Duodenal mucosa (tissue), 2 donors: ENCODE results near the gene ARID3C.

ENCODE experiments used
- H3K27ac ChIP-seq: one replicate; pipeline ENCODE4 v1.7.0; 2013; ENCODE audit warnings: low read depth, low read length
- H3K27me3 ChIP-seq, 2 donors: one replicate each; pipeline ENCODE4 v1.7.0; 2013; ENCODE audit warnings: low read length in 2 of 2, control low read depth in 1 of 2; ENCODE audit not compliant: insufficient read depth in 2 of 2, control insufficient read depth in 1 of 2
- H3K36me3 ChIP-seq, 2 donors: one replicate each; pipeline ENCODE4 v1.7.0; 2013; ENCODE audit warnings: low read length in 2 of 2, control low read depth in 1 of 2; ENCODE audit not compliant: insufficient read depth in 2 of 2, control insufficient read depth in 1 of 2
- H3K4me1 ChIP-seq, 2 donors: one replicate each; pipeline ENCODE4 v1.7.0; 2013; ENCODE audit warnings: low read length in 2 of 2, control low read depth in 1 of 2; ENCODE audit not compliant: insufficient read depth in 2 of 2, control insufficient read depth in 1 of 2
- H3K4me3 ChIP-seq, 2 donors: one replicate each; pipeline ENCODE4 v1.7.0; 2013; ENCODE audit warnings: low read length in 2 of 2, low read depth in 1 of 2
- H3K9ac ChIP-seq, 2 donors: one replicate each; pipeline ENCODE4 v1.7.0; 2013; ENCODE audit warnings: low read length in 2 of 2, low read depth in 1 of 2
- H3K9me3 ChIP-seq, 2 donors: one replicate each; pipeline ENCODE4 v1.7.0; 2013; ENCODE audit warnings: low read length in 2 of 2, control low read depth in 1 of 2; ENCODE audit not compliant: control insufficient read depth in 1 of 2

The ARID3C gene

DNA sequence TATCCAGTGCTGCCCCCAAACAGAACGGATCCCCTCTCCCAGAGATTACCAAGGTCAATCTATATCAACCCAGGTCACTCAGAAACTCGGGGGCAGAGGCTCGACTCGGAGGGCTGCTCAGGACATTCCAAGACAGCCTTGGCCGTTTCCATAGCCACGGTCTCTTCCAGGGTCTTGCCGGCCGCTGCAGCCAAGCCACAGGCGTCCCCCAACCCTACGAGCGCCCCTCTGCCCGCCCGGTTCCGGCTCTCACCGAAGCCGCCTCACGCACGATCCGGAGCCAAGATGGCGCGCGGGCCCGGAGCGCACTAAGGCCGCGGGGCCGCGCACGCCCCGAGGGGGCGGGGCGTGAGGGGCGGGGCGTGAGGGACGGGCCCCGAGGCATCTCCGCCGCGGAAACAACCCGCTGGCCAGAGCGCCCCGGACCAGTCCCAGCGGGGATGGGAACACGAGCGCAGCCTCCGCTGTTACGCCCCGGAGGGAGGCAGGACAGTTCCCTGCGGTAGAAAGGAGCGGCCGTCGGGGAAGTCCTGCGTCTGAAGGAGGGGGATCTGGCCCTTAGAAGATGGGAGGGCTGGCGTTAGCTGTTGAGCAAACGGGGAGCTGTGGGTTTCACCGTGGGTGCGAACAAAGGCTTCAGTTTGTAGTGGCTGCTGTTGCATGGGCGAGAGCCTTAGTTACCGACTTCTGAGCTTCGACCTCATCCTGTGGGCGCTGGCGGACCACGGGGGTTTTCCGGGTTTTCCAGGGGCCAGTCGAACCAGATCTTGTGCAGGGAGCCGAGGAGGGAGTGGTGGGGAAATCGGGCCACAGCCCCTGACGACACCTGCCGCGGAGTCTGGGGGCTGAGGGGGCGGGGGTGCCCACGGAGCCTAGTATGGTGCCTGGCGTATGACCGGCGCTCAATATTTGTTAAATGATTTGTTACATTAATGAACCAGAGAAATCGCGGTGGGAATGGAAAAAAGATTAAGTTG, 16.8 kb downstream of the ARID3C start, which contains the start of gene RPP25L:
Gene RPP25L, minus strand, starts transcription at position 287 of the 977 bp plus-strand sequence. CDS start 801 bp downstream, outside the sequence.
- Histone ChIP-seq H3K27me3 (no peaks in the 10 kb centered on the region), H3K4me3 (peak within 1 kb of the TSS; percentile 87 to 96), H3K9ac (peak within 1 kb of the TSS; percentile 97 to 98), H3K36me3 (peaks cover 13 to 35% of the 10 kb centered on the region in 2 donors), H3K4me1 (peaks cover 30% of the 10 kb centered on the region in 2 donors), H3K9me3 (no peaks in the 10 kb centered on the region), H3K27ac (no peak within 1 kb of the TSS)

DNA sequence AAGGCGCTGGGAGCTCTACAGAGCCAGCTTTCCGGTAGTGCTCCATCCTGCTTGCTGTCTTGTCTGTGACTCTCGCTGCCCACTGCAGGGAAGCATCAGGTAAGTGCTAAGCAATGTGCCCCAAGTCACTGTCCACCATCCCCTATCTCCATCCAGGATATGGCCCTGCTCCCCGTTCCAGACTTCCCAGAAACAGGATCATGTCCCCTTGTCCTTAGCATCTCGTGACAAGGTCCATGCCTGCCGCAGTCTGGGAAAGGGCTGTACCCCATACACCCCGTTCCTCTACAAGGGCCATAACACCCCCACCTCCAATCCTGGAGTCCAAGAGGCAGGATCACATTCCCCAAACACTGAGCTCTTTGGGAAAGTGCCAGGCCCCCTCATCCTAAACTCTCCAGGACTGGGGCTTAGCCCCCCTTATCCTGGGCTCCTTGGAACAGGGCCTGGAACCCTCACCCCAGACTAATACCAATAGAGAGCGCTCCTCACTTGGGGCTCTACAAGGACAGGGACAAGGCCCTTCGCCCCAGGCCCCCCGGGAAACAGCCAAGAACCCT, 17.5 kb downstream of the ARID3C start:
- Histone ChIP-seq H3K27ac (no peak overlapping the region), H3K36me3 (peaks cover 8 to 28% of the 10 kb centered on the region in 2 donors), H3K27me3 (no peaks in the 10 kb centered on the region), H3K9me3 (no peaks in the 10 kb centered on the region), H3K4me3 (peak overlapping the region; percentile 87 to 96), H3K4me1 (peaks cover 33 to 36% of the 10 kb centered on the region in 2 donors), H3K9ac (peak overlapping the region; percentile 97 to 98)

DNA sequence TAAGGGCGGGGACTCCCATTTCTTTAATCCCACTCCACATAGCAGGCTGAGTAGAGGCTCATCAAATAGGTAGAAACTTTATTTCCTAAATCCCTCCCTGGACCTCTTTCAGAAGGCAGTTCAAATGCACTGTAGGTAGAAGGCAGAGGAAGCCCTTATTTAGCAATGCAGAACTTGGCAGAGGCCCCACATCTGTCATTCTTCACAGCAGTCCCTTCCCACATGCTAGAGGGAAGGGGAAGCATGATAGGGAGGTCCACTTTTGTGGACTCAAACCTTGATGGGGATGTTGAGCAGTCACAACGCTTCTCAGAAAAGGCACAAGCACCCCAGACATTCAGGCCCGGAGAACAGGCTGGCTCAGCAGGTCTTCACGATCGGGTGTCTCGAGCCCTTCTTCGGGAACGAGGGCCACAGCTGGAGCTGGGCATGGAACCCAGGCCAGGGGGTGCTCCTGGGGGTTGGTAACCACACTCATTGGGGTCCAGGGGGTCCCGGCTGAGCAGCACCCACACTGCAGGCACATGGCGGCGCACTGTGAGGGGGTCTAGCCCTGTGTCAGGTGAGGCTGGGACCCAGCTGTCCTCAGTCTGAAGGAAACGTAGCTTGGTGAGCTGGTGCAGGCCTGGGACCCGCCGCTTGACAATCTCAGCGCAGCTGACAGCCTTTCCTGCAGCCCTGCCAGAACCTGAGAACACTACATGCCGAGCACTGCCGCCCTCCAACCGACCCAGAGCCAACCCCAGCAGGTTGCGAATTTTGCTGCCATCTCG, 18.2 kb downstream of the ARID3C start:
- Histone ChIP-seq H3K9ac (peak overlapping the region; percentile 97 to 98), H3K4me3 (peak overlapping the region; percentile 87 to 96), H3K4me1 (peaks cover 33 to 36% of the 10 kb centered on the region in 2 donors), H3K27me3 (no peaks in the 10 kb centered on the region), H3K36me3 (peaks cover 8 to 22% of the 10 kb centered on the region in 2 donors), H3K9me3 (no peaks in the 10 kb centered on the region), H3K27ac (no peak overlapping the region)

DNA sequence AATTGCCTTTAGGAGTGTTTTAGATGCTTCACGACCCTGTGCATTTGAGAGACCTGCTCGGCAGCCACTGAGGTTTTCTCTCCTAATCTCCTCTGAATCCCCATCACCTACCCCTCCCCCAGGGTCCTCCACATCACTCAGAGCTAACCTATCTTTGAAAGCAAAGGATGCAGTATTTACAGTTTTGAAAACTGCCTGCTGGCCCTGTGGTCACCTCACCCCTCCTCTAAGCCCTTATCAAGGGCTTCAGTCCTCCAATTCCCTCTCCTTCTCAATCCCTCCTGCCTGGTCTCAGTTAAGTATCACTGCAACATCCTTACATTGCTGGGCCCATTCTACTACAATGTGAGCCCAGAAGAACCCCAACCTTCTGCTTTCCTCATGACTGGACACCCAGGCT, 21.5 kb downstream of the ARID3C start:
- no peak overlapping the region for H3K27ac ChIP-seq
- H3K27me3 ChIP-seq: no peaks in the 10 kb centered on the region
- peaks cover 24 to 27% of the 10 kb centered on the region in 2 donors for H3K4me1 ChIP-seq
- H3K9me3 ChIP-seq: no peaks in the 10 kb centered on the region
- H3K36me3 ChIP-seq: no peaks in the 10 kb centered on the region
- no peak overlapping the region for H3K4me3 ChIP-seq
- H3K9ac ChIP-seq: no peak overlapping the region

DNA sequence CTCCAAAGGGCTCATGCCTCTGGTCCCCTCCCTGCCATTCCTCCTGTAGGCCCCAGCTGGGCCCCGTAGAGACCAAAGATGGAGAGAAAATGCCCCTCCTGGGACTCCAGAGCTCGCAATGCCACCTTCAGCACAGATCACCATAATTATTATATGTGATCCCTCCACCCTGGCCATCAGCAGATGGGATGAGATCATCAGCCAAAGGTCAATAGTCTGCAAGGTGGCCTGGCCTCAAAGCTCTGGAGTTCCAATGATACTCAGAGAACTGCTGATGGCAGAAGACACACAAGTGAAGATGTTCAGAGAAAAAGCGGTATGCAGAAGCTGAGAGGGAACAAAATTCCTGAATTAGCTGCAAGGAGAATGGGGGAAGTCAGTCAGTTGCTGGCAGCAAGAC, 22.0 kb downstream of the ARID3C start:
- Histone ChIP-seq H3K27ac (no peak overlapping the region), H3K36me3 (no peaks in the 10 kb centered on the region), H3K9ac (no peak overlapping the region), H3K27me3 (no peaks in the 10 kb centered on the region), H3K4me1 (peaks cover 22 to 24% of the 10 kb centered on the region in 2 donors), H3K4me3 (no peak overlapping the region), H3K9me3 (no peaks in the 10 kb centered on the region)

DNA sequence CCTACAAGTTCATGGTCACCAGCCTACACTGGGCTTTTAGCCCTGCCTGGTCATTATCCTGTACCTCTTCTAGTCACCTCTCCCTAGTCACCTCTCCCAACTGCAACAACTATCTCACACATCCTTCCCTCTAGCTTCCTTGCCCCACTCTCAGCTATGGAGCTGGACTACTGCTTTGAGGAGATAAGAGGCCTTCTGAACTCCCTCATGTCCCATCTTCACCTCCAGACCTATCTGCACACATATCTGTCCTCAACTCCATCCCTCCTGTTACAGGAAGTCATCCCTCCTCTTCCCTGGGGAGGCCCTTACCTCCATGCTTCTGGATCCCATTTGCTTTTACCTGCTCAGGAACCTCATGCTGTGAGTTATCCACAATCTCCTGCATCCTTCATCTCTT, 22.7 kb downstream of the ARID3C start:
- Histone ChIP-seq H3K9ac (no peak overlapping the region), H3K27me3 (no peaks in the 10 kb centered on the region), H3K4me3 (no peak overlapping the region), H3K36me3 (no peaks in the 10 kb centered on the region), H3K27ac (no peak overlapping the region), H3K4me1 (peaks cover 18 to 20% of the 10 kb centered on the region in 2 donors), H3K9me3 (no peaks in the 10 kb centered on the region)

DNA sequence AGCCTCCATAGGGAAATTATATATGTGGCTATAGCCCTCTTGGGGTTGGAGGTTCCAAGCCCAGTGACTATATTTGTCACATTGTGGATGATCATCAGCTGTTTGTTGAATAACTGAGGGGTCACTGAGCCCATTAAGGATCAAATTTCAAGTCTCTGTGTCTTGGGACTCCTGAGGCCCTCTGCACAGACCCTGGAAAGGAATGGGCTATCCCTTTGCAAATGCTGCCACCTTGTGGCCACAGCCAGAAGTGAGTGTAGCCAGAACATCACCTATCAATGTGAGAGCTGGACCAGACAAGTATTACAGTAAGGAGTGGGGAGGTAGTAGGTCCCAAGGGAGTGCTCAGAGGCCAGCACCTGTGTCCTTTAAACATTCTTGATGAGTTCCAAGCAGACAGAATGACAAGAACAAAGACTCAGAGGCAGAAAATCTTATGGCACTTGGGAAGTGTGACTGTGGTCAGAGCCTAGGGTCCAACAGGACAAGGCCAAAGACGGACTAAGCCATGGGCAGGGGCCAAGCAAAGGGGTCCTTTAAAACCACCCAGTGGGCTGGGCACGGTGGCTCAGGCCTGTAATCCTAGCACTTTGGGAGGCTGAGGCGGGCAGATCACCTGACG, 25.1 kb downstream of the ARID3C start:
- Histone ChIP-seq H3K36me3 (no peaks in the 10 kb centered on the region), H3K27me3 (no peaks in the 10 kb centered on the region), H3K4me1 (peaks cover 6 to 11% of the 10 kb centered on the region in 2 donors), H3K9ac (no peak overlapping the region), H3K27ac (no peak overlapping the region), H3K9me3 (no peaks in the 10 kb centered on the region), H3K4me3 (no peak overlapping the region)

DNA sequence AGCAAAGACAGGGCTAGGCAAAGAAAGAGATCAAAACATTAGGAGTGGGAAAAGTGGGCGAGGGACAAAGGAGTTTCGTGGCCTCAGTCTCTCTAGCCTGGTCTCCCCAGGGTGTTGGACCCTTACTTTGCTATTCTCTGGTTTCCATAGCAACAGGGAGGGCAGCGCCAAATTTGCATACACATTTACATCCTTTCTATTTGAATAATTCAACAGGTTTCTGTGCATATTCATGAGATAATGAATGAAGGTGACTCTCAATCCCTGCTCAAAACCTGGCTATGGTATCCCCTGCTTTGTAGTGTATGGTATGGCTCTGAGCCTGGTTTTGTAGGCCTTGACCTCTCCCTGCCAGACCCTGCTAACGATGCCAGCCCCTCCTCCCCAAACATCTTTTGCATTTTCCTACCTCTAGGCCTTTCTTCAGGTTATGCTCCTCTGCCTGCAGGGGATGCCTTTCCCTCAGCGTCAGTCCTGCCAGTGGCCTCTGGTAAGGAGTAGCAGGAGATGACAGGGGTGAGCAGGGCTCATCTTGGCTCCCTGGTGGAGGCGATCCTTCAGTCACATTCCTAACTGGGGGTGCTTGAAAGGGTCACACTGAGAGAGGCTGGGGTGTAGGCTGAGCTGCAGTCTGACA, 26.8 kb downstream of the ARID3C start:
- Histone ChIP-seq H3K9ac (no peak overlapping the region), H3K27ac (no peak overlapping the region), H3K9me3 (no peaks in the 10 kb centered on the region), H3K4me3 (no peak overlapping the region), H3K27me3 (no peaks in the 10 kb centered on the region), H3K36me3 (no peaks in the 10 kb centered on the region), H3K4me1 (peaks cover 2 to 6% of the 10 kb centered on the region in 2 donors)

DNA sequence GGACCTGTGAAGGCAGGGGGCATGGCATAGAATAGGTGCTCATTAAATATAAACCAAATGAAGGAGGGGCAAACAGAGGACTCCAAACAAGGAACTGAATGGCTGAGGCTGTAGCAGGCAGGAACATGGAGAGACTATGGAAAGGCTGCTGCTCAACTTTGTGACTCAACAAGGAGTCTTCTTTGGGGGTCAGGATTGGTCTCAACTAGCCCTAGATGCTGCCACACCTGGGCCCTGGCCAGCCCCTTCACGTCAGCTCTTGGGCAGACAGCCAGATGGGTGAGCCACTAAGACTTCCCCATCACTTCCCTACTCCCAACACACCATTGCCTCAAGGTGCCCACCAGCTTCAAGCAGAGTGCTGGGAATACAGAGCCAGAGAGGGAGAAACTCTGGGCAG, 28.0 kb downstream of the ARID3C start:
- H3K36me3 ChIP-seq: no peaks in the 10 kb centered on the region
- H3K9me3 ChIP-seq: no peaks in the 10 kb centered on the region
- H3K4me1 ChIP-seq: no peaks in the 10 kb centered on the region
- no peak overlapping the region for H3K4me3 ChIP-seq
- no peak overlapping the region for H3K9ac ChIP-seq
- H3K27me3 ChIP-seq: no peaks in the 10 kb centered on the region
- no peak overlapping the region for H3K27ac ChIP-seq
